Coronary artery (tissue), 2 donors: ENCODE data around the gene NME1.
"Not testable (repeated sequence)": the region's sequence is repeated elsewhere in the genome, so short reads cannot be mapped to it uniquely, and the experiment has no call there.

Experiments used
- DNase-seq: peaks from one replicate; pipeline ENCODE4 v3.0.0-alpha.2; 2017; ENCODE audit warnings: low spot score
- H3K27ac ChIP-seq, 2 donors: fragments of 200-600 bp; sonication (generic); one replicate each; pipeline ENCODE4 v1.5.1; 2016 to 2019
- H3K4me3 ChIP-seq: fragments of 200-600 bp; sonication (generic); 2 replicates; pipeline ENCODE4 v1.5.1; 2016; ENCODE audit warnings: mild to moderate bottlenecking, moderate library complexity
- CTCF ChIP-seq: fragments of 200-600 bp; sonication (generic); IDR thresholded peaks from one replicate; pipeline ENCODE4 v1.5.1; 2019; ENCODE audit warnings: antibody characterized with exemption

NME1 gene

GRCh38 chr17:51153210-51154072, at the start of gene NME1:
Gene NME1 (plus strand): TSS chr17:51153559. CDS start chr17:51155655, 2,096 bp downstream.
- Histone ChIP-seq H3K27ac (peak within 1 kb of the TSS; percentile 83 to 85), H3K4me3 (peak within 1 kb of the TSS; percentile 73)
- DNase-seq, result peak; percentile 98
- TF ChIP-seq CTCF, result no peak

- no peak for DNase-seq
- no peak overlapping the region for H3K27ac ChIP-seq
- no peak overlapping the region for H3K4me3 ChIP-seq
- no peak for TF ChIP-seq CTCF
Measured at GRCh38 chr17:51107778-51108177, 45.6 kb upstream of the NME1 start.

- not testable (repeated sequence) for DNase-seq, H3K27ac ChIP-seq, H3K4me3 ChIP-seq
Measured at GRCh38 chr17:51112303-51113222, 40.8 kb upstream of the NME1 start.

- TF ChIP-seq CTCF, result no peak
- H3K27ac ChIP-seq, result no peak overlapping the region
- no peak overlapping the region for H3K4me3 ChIP-seq
- DNase-seq, result no peak
Measured at GRCh38 chr17:51115179-51115578, 38.2 kb upstream of the NME1 start.

- no peak for TF ChIP-seq CTCF
- Histone ChIP-seq H3K4me3 (peak overlapping the region; percentile 47), H3K27ac (peak overlapping the region in 1 of 2 donors; percentile 48)
- no peak for DNase-seq
Measured at GRCh38 chr17:51118330-51119195, 34.8 kb upstream of the NME1 start.

- DNase-seq, result no peak
- H3K27ac ChIP-seq, result peak overlapping the region; percentile 99
- peak overlapping the region; percentile 90 for H3K4me3 ChIP-seq
- no peak for TF ChIP-seq CTCF
Measured at GRCh38 chr17:51119415-51120356, 33.7 kb upstream of the NME1 start.
